ENCODE measurements around the gene GPR146.

The GPR146 gene

GRCh38 chr7:1094870-1095269, 50.5 kb downstream of the GPR146 start:
- no peak overlapping the region for H3K4me3 ChIP-seq (ENCODE audit: low read depth, low read length)
- no peak overlapping the region for H3K9ac ChIP-seq
- no peak overlapping the region for H3K4me2 ChIP-seq (ENCODE audit: low read length)
- no peak for TF ChIP-seq CTCF (IDR thresholded peaks at IDR 0.05)
- H3K9me3 ChIP-seq (ENCODE audit: control insufficient read depth, low read length) = no peaks in the 10 kb centered on the region
- H3K36me3 ChIP-seq (ENCODE audit: control insufficient read depth, insufficient read depth, low read length) = no peaks in the 10 kb centered on the region
- H3K4me1 ChIP-seq = peaks cover 7% of the 10 kb centered on the region
- H3K27ac ChIP-seq = no peak overlapping the region
- peaks cover 42% of the 10 kb centered on the region for H3K79me2 ChIP-seq
- no peaks in the 10 kb centered on the region for H3K27me3 ChIP-seq (ENCODE audit: control insufficient read depth, insufficient read depth, low read length)
- no peak overlapping the region for H2AFZ ChIP-seq

GRCh38 chr7:1095621-1096155, 51.3 kb downstream of the GPR146 start:
- Histone ChIP-seq H3K9me3 (ENCODE audit: control insufficient read depth, low read length) (no peaks in the 10 kb centered on the region), H3K9ac (no peak overlapping the region), H3K27ac (no peak overlapping the region), H3K27me3 (ENCODE audit: control insufficient read depth, insufficient read depth, low read length) (no peaks in the 10 kb centered on the region), H3K4me2 (ENCODE audit: low read length) (peak overlapping the region; percentile 46), H3K4me3 (ENCODE audit: low read depth, low read length) (no peak overlapping the region), H2AFZ (no peak overlapping the region), H3K4me1 (peaks cover 7% of the 10 kb centered on the region), H3K36me3 (ENCODE audit: control insufficient read depth, insufficient read depth, low read length) (no peaks in the 10 kb centered on the region), H3K79me2 (peaks cover 47% of the 10 kb centered on the region)
- TF ChIP-seq CTCF (IDR thresholded peaks at IDR 0.05) = no peak

- no peaks in the 10 kb centered on the region for H3K36me3 ChIP-seq (ENCODE audit: control insufficient read depth, insufficient read depth, low read length)
- H3K4me3 ChIP-seq (ENCODE audit: low read depth, low read length) = no peak overlapping the region
- H3K79me2 ChIP-seq = peaks cover 49% of the 10 kb centered on the region
- no peak overlapping the region for H2AFZ ChIP-seq
- peak overlapping the region; percentile 46 for H3K4me2 ChIP-seq (ENCODE audit: low read length)
- peaks cover 7% of the 10 kb centered on the region for H3K4me1 ChIP-seq
- H3K27me3 ChIP-seq (ENCODE audit: control insufficient read depth, insufficient read depth, low read length) = no peaks in the 10 kb centered on the region
- no peak overlapping the region for H3K27ac ChIP-seq
- no peak overlapping the region for H3K9ac ChIP-seq
- TF ChIP-seq CTCF (IDR thresholded peaks at IDR 0.05) = no peak
- H3K9me3 ChIP-seq (ENCODE audit: control insufficient read depth, low read length) = no peaks in the 10 kb centered on the region
Observed at GRCh38 chr7:1096156-1097119, 52.1 kb downstream of the GPR146 start.

GRCh38 chr7:1097120-1097504, 52.8 kb downstream of the GPR146 start:
- TF ChIP-seq CTCF (IDR thresholded peaks at IDR 0.05) = no peak
- Histone ChIP-seq H3K27ac (no peak overlapping the region), H3K9ac (no peak overlapping the region), H2AFZ (no peak overlapping the region), H3K4me2 (ENCODE audit: low read length) (no peak overlapping the region), H3K9me3 (ENCODE audit: control insufficient read depth, low read length) (no peaks in the 10 kb centered on the region), H3K4me3 (ENCODE audit: low read depth, low read length) (no peak overlapping the region), H3K79me2 (peaks cover 50% of the 10 kb centered on the region), H3K4me1 (peaks cover 7% of the 10 kb centered on the region), H3K27me3 (ENCODE audit: control insufficient read depth, insufficient read depth, low read length) (no peaks in the 10 kb centered on the region), H3K36me3 (ENCODE audit: control insufficient read depth, insufficient read depth, low read length) (no peaks in the 10 kb centered on the region)

All from parathyroid adenoma (tissue), 2 donors.